GM12891 (cell line): Measurements from ENCODE around the gene DDIAS.

Experiments used
- POLR2A ChIP-seq: IDR thresholded peaks from 2 replicates; pipeline ENCODE4 v1.6.1; 2011; ENCODE audit warnings: low read depth, low read length, control low read depth
- POLR2AphosphoS5 ChIP-seq: IDR thresholded peaks from 2 replicates; pipeline ENCODE4 v1.6.1; 2011; ENCODE audit warnings: low read depth, low read length, control low read depth
- POU2F2 ChIP-seq: IDR thresholded peaks from 2 replicates; pipeline ENCODE4 v1.6.1; 2011; ENCODE audit warnings: low read depth, mild to moderate bottlenecking, control low read depth, low read length, moderate library complexity
- SPI1 ChIP-seq: IDR thresholded peaks from 2 replicates; pipeline ENCODE4 v1.6.1; 2011; ENCODE audit warnings: low read depth, low read length, control low read depth
- TAF1 ChIP-seq: IDR thresholded peaks from 2 replicates; pipeline ENCODE4 v1.6.1; 2011; ENCODE audit warnings: low read depth, low read length, control low read depth

GRCh38 chr11:82906931-82907330, 5.4 kb downstream of the DDIAS start:
- no peak for TF ChIP-seq POLR2A
- no peak for TF ChIP-seq POU2F2
- TF ChIP-seq POLR2AphosphoS5, result no peak
- no peak for TF ChIP-seq SPI1
- no peak for TF ChIP-seq TAF1
